Measurements from ENCODE around the gene GABBR2.
A peak's percentile ranks its signal among the peaks of the same experiment; 100 is the strongest.
"Not testable (repeated sequence)": the region's sequence is repeated elsewhere in the genome, so short reads cannot be mapped to it uniquely, and the experiment has no call there.

The GABBR2 gene

DNA sequence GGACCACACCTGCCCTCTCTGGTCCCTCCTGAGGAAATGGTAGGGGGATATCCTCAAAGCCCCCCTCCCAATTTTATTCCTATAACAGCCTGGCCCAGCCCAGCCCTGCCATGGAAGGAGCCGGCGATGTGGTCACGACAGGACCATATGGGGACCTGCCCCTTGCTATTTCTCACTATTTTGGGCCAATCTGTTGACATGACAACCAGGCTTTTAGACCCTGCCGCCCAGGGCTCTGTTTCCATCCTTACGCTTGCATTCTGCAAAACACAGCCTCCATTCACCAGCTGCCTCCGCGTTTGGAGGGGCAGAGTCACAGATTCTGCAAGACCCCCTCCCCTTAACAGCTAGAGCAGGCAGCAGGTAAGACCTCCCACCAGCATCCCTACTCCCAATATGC is 112.2 kb downstream of the GABBR2 start:
- no peak for DNase-seq (ENCODE audit: low read depth in 3 of 3)

DNA sequence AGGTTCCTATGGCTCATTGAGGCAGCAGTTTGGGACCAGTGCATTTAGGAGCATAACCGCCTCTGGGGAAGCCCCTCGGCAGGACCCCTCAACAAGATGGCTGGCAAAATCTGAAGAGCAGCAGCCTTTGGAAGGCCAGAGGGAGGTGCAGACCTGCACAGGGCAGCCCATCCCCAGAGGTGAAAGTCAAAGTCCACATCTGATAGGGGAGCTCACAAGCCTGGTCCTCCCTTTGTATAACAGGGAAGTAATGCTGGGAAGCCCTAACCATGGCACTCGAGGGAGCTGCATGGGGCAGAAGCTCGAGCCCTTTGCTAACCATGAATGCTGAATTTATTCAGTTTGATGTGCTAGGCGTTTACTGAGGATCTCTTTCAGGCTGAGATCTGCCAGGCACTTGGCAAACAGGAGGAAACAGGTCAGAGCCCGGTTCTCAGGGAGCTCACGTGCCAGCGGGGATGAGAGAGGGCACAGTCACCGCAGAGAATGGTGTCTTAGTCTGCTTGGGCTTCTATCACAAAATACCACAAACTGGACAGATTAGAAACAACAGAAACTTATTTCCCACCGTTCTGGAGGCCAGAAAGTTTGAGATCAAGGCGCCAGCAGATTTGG is 114.1 kb downstream of the GABBR2 start:
- DNase-seq (ENCODE audit: low read depth in 3 of 3), result no peak

- no peak for DNase-seq (ENCODE audit: low read depth in 3 of 3)
Observed at GRCh38 chr9:98593354-98594253, 115.1 kb downstream of the GABBR2 start.

DNA sequence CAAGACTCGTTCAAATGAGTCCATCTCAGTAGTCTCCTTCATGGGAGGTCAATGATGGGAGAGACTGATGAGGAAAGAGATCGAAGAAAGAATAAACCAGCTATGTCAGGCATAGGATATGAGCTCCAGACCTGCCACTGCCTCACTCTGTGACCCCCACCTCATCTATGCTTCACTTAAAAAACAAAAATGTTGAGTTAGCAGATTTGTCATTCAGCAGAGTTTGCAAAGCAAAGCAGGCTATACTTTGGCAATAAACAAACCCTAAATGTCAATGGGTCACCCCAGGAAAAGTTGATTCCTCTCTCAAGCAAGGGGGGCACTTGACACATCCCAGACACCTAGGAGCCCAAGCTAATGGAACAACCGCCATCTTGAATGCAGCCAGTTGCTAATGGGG is 117.0 kb downstream of the GABBR2 start:
- DNase-seq (ENCODE audit: low read depth in 3 of 3), result no peak

- DNase-seq (ENCODE audit: low read depth in 3 of 3), result no peak
Observed at GRCh38 chr9:98590101-98590500, 118.6 kb downstream of the GABBR2 start.

DNA sequence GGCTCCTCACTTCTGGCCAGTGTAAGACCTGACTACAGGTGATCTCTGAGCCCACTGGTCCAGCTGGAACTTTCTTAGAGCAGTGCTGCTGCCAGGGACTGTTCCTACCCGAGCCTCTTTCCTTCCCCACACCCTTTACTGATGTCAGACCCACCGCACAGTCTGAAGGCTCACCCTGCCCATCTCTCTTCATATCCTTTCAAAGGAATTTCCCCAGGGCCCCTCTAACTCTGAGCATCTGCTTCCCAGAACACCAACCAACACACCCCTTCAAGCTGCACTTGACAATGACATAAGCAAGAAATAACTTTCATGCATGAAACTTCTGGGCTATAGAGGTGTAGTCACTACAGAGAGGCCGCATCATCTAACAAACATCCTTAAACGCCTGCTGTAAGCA is 119.6 kb downstream of the GABBR2 start:
- DNase-seq (ENCODE audit: low read depth in 3 of 3), result no peak

- DNase-seq (ENCODE audit: low read depth in 3 of 3), result not testable (repeated sequence)
Observed at GRCh38 chr9:98584853-98585438, 123.8 kb downstream of the GABBR2 start.

DNA sequence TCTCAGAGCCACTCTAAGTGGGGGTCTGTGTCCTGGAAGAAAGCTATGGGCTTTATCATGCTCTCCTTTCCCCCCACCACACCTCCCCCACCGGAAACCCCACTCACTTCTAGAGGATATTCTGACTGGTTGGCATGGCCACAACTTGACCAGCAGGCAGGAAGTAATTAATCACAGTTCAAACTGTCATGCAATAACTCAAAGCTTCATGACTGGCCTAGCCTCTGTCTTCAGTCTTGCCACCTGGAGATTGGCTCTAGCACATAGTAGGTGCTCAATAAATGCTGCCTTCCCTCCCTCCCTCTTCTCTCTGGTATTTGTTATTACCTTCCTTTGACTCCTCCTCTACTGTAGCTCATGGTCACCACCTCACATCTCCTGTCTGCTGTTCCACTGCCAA is 124.7 kb downstream of the GABBR2 start:
- DNase-seq (ENCODE audit: low read depth in 3 of 3), result no peak

- no peak for DNase-seq (ENCODE audit: low read depth in 3 of 3)
Observed at GRCh38 chr9:98583417-98583816, 125.3 kb downstream of the GABBR2 start.

- DNase-seq (ENCODE audit: low read depth in 3 of 3), result no peak
Observed at GRCh38 chr9:98580956-98581355, 127.8 kb downstream of the GABBR2 start.

DNA sequence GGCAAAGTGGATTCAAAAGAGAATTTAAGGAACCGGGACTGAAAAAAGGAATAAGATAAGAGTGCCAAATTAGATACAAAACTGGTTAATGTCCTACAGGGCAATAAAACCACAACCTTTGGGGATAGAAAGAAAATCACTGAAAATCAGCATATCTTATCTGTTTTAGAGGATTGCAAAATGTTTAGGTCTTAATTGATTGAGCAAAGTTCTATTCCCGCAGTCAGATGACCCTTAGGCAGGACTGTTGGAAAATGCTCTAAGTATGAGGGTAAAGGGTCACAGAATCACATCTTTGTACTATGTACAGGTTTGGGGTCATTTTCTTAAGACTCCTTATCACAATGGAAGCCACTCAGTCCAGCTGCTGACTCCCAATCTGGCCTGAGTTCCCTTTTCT is 129.0 kb downstream of the GABBR2 start:
- no peak for DNase-seq (ENCODE audit: low read depth in 3 of 3)

GRCh38 chr9:98577446-98577845 is 131.3 kb downstream of the GABBR2 start:
- no peak for DNase-seq (ENCODE audit: low read depth in 3 of 3)

DNA sequence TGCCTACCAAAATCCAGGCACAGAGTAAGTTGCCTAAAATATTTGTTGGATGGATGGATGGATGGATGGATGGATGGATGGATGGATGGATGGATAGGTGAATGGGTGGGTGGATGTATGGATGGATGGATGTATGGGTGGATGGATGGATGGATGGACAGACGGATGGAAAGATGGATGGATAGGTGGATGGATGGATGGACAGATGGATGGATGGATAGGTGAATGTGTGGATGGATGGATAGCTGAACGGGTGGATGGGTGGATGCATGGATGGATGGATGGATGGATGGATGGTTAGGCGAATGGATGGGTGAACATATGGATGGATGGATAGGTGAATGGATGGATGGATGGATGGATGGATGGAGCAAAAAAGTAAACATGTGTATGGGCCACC is 131.9 kb downstream of the GABBR2 start:
- DNase-seq (ENCODE audit: low read depth in 3 of 3), result no peak

- no peak for DNase-seq (ENCODE audit: low read depth in 3 of 3)
Observed at GRCh38 chr9:98576354-98576753, 132.4 kb downstream of the GABBR2 start.

- peak in 1 of 3 experiments; percentile 28 for DNase-seq (ENCODE audit: low read depth in 3 of 3)
Observed at GRCh38 chr9:98575379-98576346, 133.1 kb downstream of the GABBR2 start.

- DNase-seq (ENCODE audit: low read depth in 3 of 3), result no peak
Observed at GRCh38 chr9:98573749-98574278, 134.9 kb downstream of the GABBR2 start.

- DNase-seq (ENCODE audit: low read depth in 3 of 3), result no peak
Observed at GRCh38 chr9:98572796-98573195, 135.9 kb downstream of the GABBR2 start.

- no peak for DNase-seq (ENCODE audit: low read depth in 3 of 3)
Observed at GRCh38 chr9:98572054-98572627, 136.6 kb downstream of the GABBR2 start.

- DNase-seq (ENCODE audit: low read depth in 3 of 3), result no peak
Observed at GRCh38 chr9:98571643-98572042, 137.1 kb downstream of the GABBR2 start.

- no peak for DNase-seq (ENCODE audit: low read depth in 3 of 3)
Observed at GRCh38 chr9:98570663-98571440, 137.9 kb downstream of the GABBR2 start.
